ENCODE results near the gene PRKCD. TPM values are rescaled to one million over a fixed set of nuclear protein-coding genes. Genes with fewer than 3 reads are reported as not detected.

Gene PRKCD
- total RNA-seq, 1 donor from 2014 or later, result 24.0 TPM

DNA sequence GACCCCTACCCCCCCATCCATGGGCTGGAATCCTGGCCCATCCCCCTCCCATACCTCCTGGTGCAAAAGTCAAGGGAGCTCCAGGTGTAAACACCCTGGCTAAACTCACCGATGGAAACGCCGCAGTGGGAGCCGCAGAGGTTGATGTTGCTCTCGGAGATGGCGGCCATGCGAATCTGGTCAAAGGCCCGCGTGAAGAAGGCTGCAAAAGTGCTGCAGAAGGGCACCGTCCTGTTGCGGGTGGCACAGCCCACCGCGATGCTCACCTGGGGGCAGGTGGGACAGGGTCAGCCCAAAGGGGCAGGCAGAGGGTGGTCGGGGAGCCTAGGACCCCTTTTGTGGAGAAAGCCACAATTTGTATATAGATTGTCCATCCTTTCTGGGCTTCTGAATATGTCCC lies 68.2 kb downstream of the PRKCD start:
- Mint-ChIP-seq H3K27me3 (no peaks in the 10 kb centered on the region), H3K36me3 (peaks cover 14% of the 10 kb centered on the region), H3K4me1 (ENCODE audit: unreplicated experiment) (no peaks in the 10 kb centered on the region), H3K27ac (no peak overlapping the region), H3K4me3 (no peak overlapping the region), H3K9me3 (no peaks in the 10 kb centered on the region)
- no peak for DNase-seq (ENCODE audit: extremely low spot score, unreplicated experiment)
- TF ChIP-seq, protein P1, sequence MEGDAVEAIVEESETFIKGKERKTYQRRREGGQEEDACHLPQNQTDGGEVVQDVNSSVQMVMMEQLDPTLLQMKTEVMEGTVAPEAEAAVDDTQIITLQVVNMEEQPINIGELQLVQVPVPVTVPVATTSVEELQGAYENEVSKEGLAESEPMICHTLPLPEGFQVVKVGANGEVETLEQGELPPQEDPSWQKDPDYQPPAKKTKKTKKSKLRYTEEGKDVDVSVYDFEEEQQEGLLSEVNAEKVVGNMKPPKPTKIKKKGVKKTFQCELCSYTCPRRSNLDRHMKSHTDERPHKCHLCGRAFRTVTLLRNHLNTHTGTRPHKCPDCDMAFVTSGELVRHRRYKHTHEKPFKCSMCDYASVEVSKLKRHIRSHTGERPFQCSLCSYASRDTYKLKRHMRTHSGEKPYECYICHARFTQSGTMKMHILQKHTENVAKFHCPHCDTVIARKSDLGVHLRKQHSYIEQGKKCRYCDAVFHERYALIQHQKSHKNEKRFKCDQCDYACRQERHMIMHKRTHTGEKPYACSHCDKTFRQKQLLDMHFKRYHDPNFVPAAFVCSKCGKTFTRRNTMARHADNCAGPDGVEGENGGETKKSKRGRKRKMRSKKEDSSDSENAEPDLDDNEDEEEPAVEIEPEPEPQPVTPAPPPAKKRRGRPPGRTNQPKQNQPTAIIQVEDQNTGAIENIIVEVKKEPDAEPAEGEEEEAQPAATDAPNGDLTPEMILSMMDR (conservative IDR thresholded peaks at IDR 0.05), result no peak

DNA sequence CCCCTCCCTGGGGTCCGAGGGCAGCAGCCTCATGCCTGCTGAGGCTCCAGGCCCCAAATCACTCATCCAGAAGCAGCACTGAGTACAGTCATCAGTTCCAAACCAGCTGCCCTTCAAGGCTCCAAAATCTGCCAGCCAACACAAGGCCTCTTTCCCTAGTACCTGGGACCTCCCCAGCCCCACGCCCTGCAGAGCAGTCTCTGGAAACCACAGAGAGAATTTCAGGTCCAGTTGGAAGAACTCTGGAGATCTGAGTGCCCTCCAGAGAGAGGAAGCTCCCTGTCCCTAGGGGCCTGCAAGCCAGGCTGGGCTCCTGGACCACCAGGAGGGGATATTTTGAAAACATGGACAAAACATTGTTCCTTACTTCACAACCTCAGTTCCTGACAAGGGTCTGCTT lies 68.6 kb downstream of the PRKCD start:
- Mint-ChIP-seq H3K9me3 (no peaks in the 10 kb centered on the region), H3K4me1 (ENCODE audit: unreplicated experiment) (no peaks in the 10 kb centered on the region), H3K4me3 (no peak overlapping the region), H3K36me3 (peaks cover 14% of the 10 kb centered on the region), H3K27me3 (no peaks in the 10 kb centered on the region), H3K27ac (no peak overlapping the region)
- TF ChIP-seq, protein P1 (conservative IDR thresholded peaks at IDR 0.05), result no peak
- no peak for DNase-seq (ENCODE audit: extremely low spot score, unreplicated experiment)

DNA sequence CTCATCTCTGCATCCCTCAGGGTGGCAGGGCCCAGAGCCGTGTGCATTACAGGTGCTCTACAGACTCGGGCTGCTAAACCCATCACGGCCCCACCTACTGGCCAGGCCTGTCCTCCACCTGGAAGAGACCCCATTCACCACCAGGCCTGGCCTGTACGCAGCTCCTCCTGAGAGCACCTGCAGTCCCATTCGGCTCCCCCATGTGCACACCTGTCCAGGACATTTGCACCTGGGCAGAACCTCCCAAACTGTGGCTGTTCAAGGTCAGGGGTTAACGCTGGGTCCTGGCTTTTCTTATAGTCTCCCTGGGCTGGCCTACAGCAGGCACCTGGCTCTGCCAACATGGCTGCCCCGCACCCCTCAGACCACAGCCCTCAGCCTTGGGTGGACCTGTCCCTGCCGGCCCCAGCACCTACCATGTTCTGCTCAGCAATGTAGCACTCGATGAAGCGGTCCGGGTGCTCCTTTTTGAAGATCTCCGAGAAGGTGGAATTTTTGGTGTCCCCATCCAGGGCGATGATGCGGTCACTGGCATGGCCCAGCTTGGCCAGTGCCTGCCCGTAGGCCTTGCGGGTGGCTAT lies 69.1 kb downstream of the PRKCD start:
- H3K9me3 Mint-ChIP-seq, result no peaks in the 10 kb centered on the region

DNA sequence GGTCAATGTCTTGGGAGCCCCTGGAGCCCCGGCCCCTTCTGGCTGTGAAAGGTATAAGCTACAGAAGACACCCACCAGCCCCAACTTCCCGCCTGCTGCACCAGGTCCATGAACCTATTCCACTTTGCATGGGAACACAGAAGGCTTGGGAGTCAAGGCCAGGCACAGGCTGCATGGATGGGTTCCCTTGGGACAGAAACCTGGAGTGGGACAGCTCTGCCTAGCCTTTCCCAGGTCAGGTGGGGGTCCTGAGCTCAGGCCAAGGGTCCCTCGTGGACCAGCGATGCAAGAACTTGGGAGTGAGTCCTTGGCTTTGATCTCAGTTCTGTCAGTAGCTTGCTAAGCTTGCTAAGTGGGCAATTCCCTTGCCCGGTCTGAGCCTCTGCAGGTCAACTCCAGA lies 69.8 kb downstream of the PRKCD start:
- H3K9me3 Mint-ChIP-seq, result no peaks in the 10 kb centered on the region
- DNase-seq (ENCODE audit: extremely low spot score, unreplicated experiment), result no peak
- TF ChIP-seq, protein P1 (conservative IDR thresholded peaks at IDR 0.05), result no peak
- H3K4me1 Mint-ChIP-seq (ENCODE audit: unreplicated experiment), result no peaks in the 10 kb centered on the region
- no peaks in the 10 kb centered on the region for H3K27me3 Mint-ChIP-seq
- peaks cover 9% of the 10 kb centered on the region for H3K36me3 Mint-ChIP-seq
- H3K4me3 Mint-ChIP-seq, result no peak overlapping the region
- H3K27ac Mint-ChIP-seq, result no peak overlapping the region

More for the DNA sequence above, 69.1 kb downstream of the PRKCD start:
- Mint-ChIP-seq H3K36me3 (peaks cover 14% of the 10 kb centered on the region), H3K4me1 (ENCODE audit: unreplicated experiment) (no peaks in the 10 kb centered on the region), H3K27me3 (no peaks in the 10 kb centered on the region), H3K27ac (no peak overlapping the region), H3K4me3 (no peak overlapping the region)
- TF ChIP-seq, protein P1 (conservative IDR thresholded peaks at IDR 0.05), result no peak
- DNase-seq (ENCODE audit: extremely low spot score, unreplicated experiment), result no peak

DNA sequence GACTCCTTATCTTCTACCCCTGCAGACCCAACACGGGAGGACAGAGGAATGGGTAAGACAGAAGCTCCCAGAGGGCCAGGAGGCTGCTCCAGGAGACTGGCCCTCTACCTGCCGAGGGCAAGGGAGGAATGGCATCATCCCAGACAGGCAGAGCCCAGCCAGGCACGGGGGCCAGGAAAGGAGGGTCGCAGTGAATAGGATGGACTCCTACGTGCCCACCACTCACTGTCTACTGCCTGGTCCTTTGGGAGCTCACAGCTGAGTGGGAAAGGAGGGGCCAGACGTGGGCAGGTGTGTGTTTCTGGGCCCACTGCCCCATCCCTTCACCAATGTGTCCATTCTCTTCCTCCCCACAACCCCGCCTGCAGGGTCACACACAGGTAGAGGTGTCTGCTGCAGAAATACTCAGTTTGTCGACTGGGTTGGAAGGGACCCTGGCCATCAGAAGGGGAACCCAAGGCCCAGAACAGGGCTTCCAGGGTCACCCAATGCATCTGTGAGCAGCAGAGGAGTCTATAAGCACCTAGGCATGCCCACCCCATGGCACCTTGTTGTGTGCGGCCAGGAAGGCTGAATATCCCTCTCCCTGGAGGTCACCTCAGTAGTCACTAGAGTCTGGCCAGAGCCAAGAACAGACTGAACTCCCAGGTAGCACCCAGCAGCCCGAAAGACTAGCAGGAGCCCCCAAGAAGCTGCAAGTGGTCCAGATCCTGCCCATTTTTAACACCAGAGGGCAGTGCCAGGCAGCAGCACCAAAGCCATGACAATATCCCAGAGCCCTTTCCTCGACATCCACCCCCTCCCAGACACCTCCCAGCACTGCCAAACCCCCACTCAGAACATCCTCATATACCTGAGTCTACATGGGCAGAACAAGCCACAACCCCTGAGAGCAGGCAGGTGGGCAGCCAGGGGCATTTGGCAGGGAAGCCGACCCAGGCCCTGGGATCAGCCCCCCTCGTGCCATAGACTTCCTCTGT lies 70.8 kb downstream of the PRKCD start:
- H3K9me3 Mint-ChIP-seq, result no peaks in the 10 kb centered on the region
- TF ChIP-seq, protein P1 (conservative IDR thresholded peaks at IDR 0.05), result no peak
- no peak for DNase-seq (ENCODE audit: extremely low spot score, unreplicated experiment)
- H3K36me3 Mint-ChIP-seq, result peaks cover 9% of the 10 kb centered on the region
- H3K27ac Mint-ChIP-seq, result no peak overlapping the region
- H3K4me3 Mint-ChIP-seq, result no peak overlapping the region
- no peaks in the 10 kb centered on the region for H3K27me3 Mint-ChIP-seq
- H3K4me1 Mint-ChIP-seq (ENCODE audit: unreplicated experiment), result no peaks in the 10 kb centered on the region

Measured in type B pancreatic cell (in vitro differentiated cells).